Esophagus squamous epithelium (tissue), 5 donors: ENCODE results near the gene CTSE. TPM values are rescaled to one million over a fixed set of nuclear protein-coding genes. Genes with fewer than 3 reads are reported as not detected.

ENCODE experiments used
- DNase-seq: peaks from one replicate; lab custom pipeline; 2025; lab: John Stamatoyannopoulos, UW
- H3K27ac ChIP-seq, 4 donors: fragments of 200-600 bp; sonication (generic); one replicate each; pipeline ENCODE4 v1.5.1; 2016 to 2019; ENCODE audit warnings: mild to moderate bottlenecking in 1 of 4
- H3K27me3 ChIP-seq, 4 donors: fragments of 200-600 bp; sonication (generic); 1 replicate in 3 of 4; 2 replicates in 1 of 4; pipeline versions ENCODE4 v1.5.1 to v1.6.0; 2017 to 2021; ENCODE audit warnings: antibody characterized with exemption in 1 of 4
- H3K36me3 ChIP-seq, 3 donors: fragments of 200-600 bp; sonication (generic); one replicate each; pipeline ENCODE4 v1.5.1; 2016 to 2019
- H3K4me1 ChIP-seq, 3 donors: fragments of 200-600 bp; sonication (generic); one replicate each; pipeline ENCODE4 v1.5.1; 2017 to 2019
- H3K4me3 ChIP-seq, 4 donors: fragments of 200-600 bp; sonication (generic); 1 replicate in 3 of 4; 2 replicates in 1 of 4; pipeline ENCODE4 v1.5.1; 2016 to 2019; ENCODE audit warnings: mild to moderate bottlenecking in 2 of 4, moderate library complexity in 1 of 4
- H3K9me3 ChIP-seq, 3 donors: fragments of 200-600 bp; sonication (generic); one replicate each; pipeline ENCODE4 v1.5.1; 2016 to 2019
- POLR2A ChIP-seq, 4 donors: fragments of 450-650 bp; IDR thresholded peaks; one replicate each; pipeline ENCODE4 v1.6.1; 2017; ENCODE audit warnings: antibody characterized with exemption in 4 of 4, mild to moderate bottlenecking in 4 of 4, moderate library complexity in 3 of 4
- WGBS, 2 donors: methylation state at CpG; one replicate each; pipeline ENCODE4 v1.1.5; 2018; 5-methylcytosine and 5-hydroxymethylcytosine counted together
- intact Hi-C: fragments of 100-400 bp; cut with DNase I; formaldehyde crosslinking; loops from one replicate; pipeline ENCODE4 v1.15.0; 2022
- total RNA-seq, 4 donors: library from RNA; depleted of rRNA; stranded (reverse); fragments of >200 nt; gene quantifications; one replicate each; pipeline ENCODE4 v1.1.0, GENCODE V29; 2016
- TF ChIP-seq, protein P1 (sequence below), 6 experiments: fragments of 450-650 bp in 4 of 6; fragments of 200-600 bp in 2 of 6; sonication (generic) in 2 of 6; IDR thresholded peaks; one replicate each; pipeline ENCODE4 v1.5.1; 2016 to 2019; ENCODE audit warnings: antibody characterized with exemption in 6 of 6, mild to moderate bottlenecking in 4 of 6, moderate library complexity in 4 of 6
- donor health status: DM: yes; HTN: yes; CAD: no.

Gene CTSE
- total RNA-seq, 4 donors from 2014 or later, result 0.32 to 0.48 (median 0.38) TPM; not detected in 1

DNA sequence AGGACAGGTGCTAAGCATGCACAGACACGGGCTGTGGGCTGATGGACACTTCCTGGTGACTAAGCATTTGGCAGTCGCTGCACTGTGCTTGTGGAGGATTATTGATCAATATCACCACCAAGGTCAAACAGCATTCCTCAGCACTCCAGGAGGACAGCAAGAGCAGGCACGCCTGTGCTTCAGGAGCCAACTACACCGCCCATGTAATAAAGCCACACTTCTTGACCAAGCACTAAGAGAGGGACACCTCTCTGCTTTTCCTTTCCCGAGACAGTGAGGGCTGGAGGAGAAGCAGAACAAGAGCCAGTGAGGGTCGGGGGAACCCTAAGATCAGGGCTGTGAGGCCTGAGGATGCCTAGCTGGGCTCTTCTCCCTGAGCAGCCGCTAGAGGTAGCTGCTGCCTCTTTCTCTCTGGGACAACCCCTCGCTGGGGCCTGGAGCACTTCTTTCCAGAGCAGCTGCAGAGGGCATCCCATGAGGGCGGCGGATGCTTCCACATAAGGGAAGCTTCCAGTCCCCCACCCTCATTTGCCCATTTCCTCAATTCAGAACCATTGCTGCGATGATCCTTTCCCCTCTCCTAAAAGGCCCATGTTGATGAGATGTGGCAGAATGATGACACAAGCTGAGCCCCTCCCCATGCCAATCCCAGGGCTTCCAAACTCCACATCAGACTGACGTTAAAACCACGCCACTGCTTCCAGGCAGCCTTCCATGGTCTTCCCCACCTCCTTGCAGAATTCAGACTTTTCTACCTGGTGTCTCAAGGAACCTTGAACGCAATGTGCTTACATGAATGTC lies 39.6 kb downstream of the CTSE start:
- 30 to 31% methylated on average over 11 to 12 of the region's 14 CpGs for WGBS, 2 donors
- Histone ChIP-seq H3K27ac (peak overlapping the region; percentile 39 to 68 (median 61)), H3K4me3 (no peak overlapping the region), H3K9me3 (no peaks in the 10 kb centered on the region), H3K27me3 (no peaks in the 10 kb centered on the region), H3K4me1 (peaks cover 12 to 63% (median 15%) of the 10 kb centered on the region in 3 donors), H3K36me3 (peaks cover 0 to 63% (median 3%) of the 10 kb centered on the region in 3 donors)
- intact Hi-C loops, result loop anchor here (5.0 kb wide), 1 partner anchor 123 kb away; no protein-coding TSS in a partner anchor
- TF ChIP-seq, protein P1, sequence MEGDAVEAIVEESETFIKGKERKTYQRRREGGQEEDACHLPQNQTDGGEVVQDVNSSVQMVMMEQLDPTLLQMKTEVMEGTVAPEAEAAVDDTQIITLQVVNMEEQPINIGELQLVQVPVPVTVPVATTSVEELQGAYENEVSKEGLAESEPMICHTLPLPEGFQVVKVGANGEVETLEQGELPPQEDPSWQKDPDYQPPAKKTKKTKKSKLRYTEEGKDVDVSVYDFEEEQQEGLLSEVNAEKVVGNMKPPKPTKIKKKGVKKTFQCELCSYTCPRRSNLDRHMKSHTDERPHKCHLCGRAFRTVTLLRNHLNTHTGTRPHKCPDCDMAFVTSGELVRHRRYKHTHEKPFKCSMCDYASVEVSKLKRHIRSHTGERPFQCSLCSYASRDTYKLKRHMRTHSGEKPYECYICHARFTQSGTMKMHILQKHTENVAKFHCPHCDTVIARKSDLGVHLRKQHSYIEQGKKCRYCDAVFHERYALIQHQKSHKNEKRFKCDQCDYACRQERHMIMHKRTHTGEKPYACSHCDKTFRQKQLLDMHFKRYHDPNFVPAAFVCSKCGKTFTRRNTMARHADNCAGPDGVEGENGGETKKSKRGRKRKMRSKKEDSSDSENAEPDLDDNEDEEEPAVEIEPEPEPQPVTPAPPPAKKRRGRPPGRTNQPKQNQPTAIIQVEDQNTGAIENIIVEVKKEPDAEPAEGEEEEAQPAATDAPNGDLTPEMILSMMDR (IDR thresholded peaks at IDR 0.05), result peak; percentile 37 to 87 (median 70)
- TF ChIP-seq POLR2A (IDR thresholded peaks at IDR 0.05), result no peak
- no peak for DNase-seq

- DNase-seq, result no peak
- WGBS, 2 donors, result 95 to 100% methylated on average over 1 of the region's 1 CpG
- Histone ChIP-seq H3K4me1 (peaks cover 12 to 49% (median 17%) of the 10 kb centered on the region in 3 donors), H3K9me3 (no peaks in the 10 kb centered on the region), H3K4me3 (no peak overlapping the region), H3K36me3 (peaks cover 0 to 64% (median 3%) of the 10 kb centered on the region in 3 donors), H3K27me3 (no peaks in the 10 kb centered on the region), H3K27ac (no peak overlapping the region)
- intact Hi-C loops, result loop anchor here (5.0 kb wide), 1 partner anchor 126 kb away; no protein-coding TSS in a partner anchor
- TF ChIP-seq POLR2A (IDR thresholded peaks at IDR 0.05), result no peak
- TF ChIP-seq, protein P1 (IDR thresholded peaks at IDR 0.05), result no peak
Measured at GRCh38 chr1:205981257-205981656, 42.4 kb downstream of the CTSE start.

- peaks cover 20 to 49% (median 23%) of the 10 kb centered on the region in 3 donors for H3K4me1 ChIP-seq
- TF ChIP-seq POLR2A (IDR thresholded peaks at IDR 0.05), result no peak
- TF ChIP-seq, protein P1 (IDR thresholded peaks at IDR 0.05), result no peak
- no peaks in the 10 kb centered on the region for H3K9me3 ChIP-seq
- peaks cover 0 to 62% (median 3%) of the 10 kb centered on the region in 3 donors for H3K36me3 ChIP-seq
- 66 to 71% methylated on average over 3 of the region's 3 CpGs for WGBS, 2 donors
- no peak overlapping the region for H3K4me3 ChIP-seq
- intact Hi-C loops, result loop anchor here (5.0 kb wide), 1 partner anchor 127 kb away; no protein-coding TSS in a partner anchor
- H3K27me3 ChIP-seq, result peaks cover 0 to 6% (median 0%) of the 10 kb centered on the region in 4 donors
- no peak overlapping the region for H3K27ac ChIP-seq
- no peak for DNase-seq
Measured at GRCh38 chr1:205980237-205980870, 43.3 kb downstream of the CTSE start.

GRCh38 chr1:205979301-205979700 lies 44.4 kb downstream of the CTSE start:
- TF ChIP-seq POLR2A (IDR thresholded peaks at IDR 0.05), result no peak
- TF ChIP-seq, protein P1 (IDR thresholded peaks at IDR 0.05), result no peak
- intact Hi-C loops, result loop anchor here (2.0 to 5.0 kb wide), 2 partner anchors 60 to 187 kb away; no protein-coding TSS in a partner anchor
- DNase-seq, result no peak
- Histone ChIP-seq H3K27me3 (peaks cover 0 to 7% (median 0%) of the 10 kb centered on the region in 4 donors), H3K36me3 (peaks cover 0 to 55% (median 3%) of the 10 kb centered on the region in 3 donors), H3K4me3 (no peak overlapping the region), H3K27ac (no peak overlapping the region), H3K4me1 (peaks cover 15 to 39% (median 18%) of the 10 kb centered on the region in 3 donors), H3K9me3 (no peaks in the 10 kb centered on the region)
- WGBS, 2 donors, result 62 to 82% methylated on average over 3 to 5 of the region's 6 CpGs
